Uterine smooth muscle cell (primary cell): ENCODE data around the gene SPPL2A. TPM values are rescaled to one million over a fixed set of nuclear protein-coding genes. Genes with fewer than 3 reads are reported as not detected.

Experiments
- total RNA-seq: library from RNA; depleted of rRNA; stranded (reverse); fragments of >200 nt; gene quantifications from 2 replicates; pipeline ENCODE4 v1.2.3, GENCODE V29; 2014

SPPL2A gene, protein sequence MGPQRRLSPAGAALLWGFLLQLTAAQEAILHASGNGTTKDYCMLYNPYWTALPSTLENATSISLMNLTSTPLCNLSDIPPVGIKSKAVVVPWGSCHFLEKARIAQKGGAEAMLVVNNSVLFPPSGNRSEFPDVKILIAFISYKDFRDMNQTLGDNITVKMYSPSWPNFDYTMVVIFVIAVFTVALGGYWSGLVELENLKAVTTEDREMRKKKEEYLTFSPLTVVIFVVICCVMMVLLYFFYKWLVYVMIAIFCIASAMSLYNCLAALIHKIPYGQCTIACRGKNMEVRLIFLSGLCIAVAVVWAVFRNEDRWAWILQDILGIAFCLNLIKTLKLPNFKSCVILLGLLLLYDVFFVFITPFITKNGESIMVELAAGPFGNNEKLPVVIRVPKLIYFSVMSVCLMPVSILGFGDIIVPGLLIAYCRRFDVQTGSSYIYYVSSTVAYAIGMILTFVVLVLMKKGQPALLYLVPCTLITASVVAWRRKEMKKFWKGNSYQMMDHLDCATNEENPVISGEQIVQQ
- total RNA-seq: 108 and 111 TPM in 2 replicates

DNA sequence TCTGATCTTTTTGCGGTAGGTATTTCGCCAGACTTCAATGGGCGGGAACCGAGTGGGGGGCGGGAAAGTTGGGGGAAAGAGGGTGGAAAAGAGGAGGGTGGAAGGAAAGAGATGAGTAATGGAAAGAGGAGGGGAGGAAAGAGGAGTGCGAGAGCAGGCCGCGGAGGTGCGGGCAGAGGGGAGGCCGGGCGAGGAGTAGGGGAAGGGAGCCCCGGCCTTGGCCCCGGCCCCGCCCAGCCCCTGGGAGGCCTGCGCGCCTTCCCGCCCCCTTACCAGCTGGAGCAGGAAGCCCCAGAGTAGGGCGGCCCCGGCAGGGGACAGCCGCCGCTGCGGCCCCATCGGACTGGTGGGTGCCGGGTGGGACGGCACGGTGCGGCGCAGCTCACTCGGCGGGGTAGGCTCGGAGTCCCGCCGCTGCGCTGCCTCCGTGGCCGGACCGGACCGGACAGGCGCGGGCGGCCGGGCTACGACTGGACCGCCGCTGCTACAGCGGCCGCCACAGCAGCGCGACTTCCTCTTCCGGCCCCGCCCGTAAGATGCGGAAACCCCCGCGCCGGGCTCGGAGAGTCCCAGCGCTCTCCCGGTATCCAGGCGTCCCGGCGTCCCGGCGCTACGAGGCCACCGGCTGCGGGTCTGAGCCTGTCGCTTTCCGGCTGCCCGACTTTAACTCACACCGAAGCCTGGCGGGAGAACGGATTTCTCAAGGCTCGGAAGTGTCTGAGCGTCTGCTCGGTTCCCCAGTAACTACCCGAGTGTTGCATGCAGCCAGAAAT, at the start of gene SPPL2A:
Gene SPPL2A (minus strand): TSS at position 512 of the 773 bp plus-strand sequence. CDS start 173 bp downstream, at position 339.

DNA sequence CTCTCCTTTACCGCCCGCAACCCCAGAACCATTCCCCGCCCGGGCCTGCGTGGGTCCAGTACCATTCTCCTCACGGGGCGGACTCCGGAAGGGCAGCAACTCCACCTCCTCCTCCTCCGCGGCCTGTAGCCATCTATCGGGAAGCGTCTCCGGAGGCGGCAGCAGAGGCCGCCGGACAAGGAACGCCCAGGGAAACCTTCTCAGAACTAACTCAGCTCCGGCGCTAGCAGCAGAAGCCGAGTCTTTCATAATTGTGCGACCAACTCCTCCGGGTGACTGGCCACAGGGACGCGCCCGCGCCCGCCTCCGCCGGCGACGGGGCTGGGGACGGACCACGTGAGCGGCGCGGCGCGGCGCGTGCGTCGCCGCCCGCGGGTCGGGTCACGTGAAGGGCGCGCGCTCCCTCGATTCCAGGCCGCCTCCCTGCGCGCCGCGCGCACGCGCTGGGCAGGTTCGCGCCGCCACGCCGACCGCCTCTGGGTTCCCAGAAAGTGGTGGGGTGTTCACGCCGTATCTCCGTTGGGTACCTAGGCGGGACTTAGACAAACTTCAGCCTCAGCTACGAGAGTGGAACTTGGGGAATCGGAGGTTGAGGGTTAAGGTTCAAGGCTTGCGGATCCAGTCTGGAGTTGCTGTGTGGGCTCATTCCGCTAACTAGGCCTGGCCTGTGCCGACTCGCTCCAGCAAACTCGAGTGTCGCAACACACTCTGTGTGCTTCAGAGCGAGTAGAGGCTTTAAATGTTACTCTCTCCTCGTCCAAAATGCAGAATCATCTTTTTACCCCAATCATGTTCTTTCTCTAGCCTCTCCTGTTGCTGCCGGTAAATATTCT, 78.8 kb downstream of the SPPL2A start, which contains the start of gene TRPM7:
Gene TRPM7 (minus strand): TSS at position 329 of the 833 bp plus-strand sequence. CDS start 264 bp downstream, at position 65.

Other genes starting within 250 kb of the SPPL2A start
- 0.62 TPM in 1 of 2 replicates, not detected in the other for gene USP50, start 219.0 kb downstream of the SPPL2A start, total RNA-seq
- gene TRPM7, start 78.9 kb downstream of the SPPL2A start, total RNA-seq: 70.8 and 93.0 TPM in 2 replicates
- 18.0 and 19.4 TPM in 2 replicates for gene AP4E1, start 143.0 kb upstream of the SPPL2A start, total RNA-seq